Glomerular visceral epithelial cell (primary cell): ENCODE results near the gene TMPRSS11F.
A peak's percentile ranks its signal among the peaks of the same experiment; 100 is the strongest.
"Not testable (repeated sequence)": the region's sequence is repeated elsewhere in the genome, so short reads cannot be mapped to it uniquely, and the experiment has no call there.

Experiments
- DNase-seq: peaks from one replicate; pipeline ENCODE4 v3.0.0-alpha.2; 2016; ENCODE audit errors: extremely low spot score

The TMPRSS11F gene

DNA sequence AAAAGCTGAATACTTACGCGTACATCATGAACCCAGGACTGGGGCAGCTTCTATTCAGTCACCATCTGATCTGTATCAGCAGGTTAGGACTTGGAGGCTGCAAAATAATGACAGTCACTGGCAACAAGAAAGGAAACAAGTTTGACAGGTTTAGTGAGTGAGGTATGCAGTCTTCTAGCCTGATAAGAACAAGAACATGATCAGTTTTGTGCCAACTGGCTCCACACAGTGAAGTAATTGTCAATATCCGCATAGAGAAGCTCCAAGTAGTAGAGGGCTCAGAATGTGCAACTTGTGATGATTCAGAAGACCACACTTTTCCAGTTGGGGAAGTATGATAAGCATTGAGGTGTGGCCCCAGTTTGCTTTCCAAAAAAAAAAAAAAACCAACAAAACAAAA, at the start of gene TMPRSS11F:
Gene TMPRSS11F, minus strand, starts transcription at position 77 of the 400 bp plus-strand sequence. Its CDS starts 49 bp downstream, at position 28.
- DNase-seq, result no peak

- no peak for DNase-seq
Observed at GRCh38 chr4:68176904-68177303, 47.2 kb upstream of the TMPRSS11F start.

- no peak for DNase-seq
Observed at GRCh38 chr4:68176500-68176899, 46.8 kb upstream of the TMPRSS11F start.

DNA sequence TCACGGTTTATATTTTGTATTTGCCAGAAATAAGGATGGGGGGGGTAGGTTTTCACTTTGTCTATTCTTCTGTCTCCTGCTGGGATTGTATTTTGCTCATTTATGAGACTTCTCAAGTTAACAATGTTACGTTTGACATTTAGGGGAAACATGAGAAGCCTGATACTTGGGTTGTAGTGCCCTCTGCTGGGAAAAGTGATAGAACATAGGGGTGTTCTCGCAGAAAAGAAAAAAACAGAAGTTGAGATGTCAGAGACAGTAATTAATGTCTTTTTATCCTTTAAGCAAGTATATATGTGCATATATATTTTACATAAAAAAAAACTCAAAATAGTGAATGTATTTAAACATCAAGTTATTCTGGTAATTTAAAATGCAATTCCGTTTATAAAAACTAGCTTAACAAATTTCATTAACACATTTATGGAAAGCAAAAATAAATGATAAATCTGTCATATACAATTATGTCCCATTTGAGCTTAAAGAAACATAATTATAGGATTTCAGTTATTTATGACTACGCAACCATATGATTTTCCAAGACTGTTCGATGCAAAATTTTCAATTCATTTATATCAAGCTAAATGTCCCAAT, 46.0 kb upstream of the TMPRSS11F start:
- peak; percentile 66 for DNase-seq

- DNase-seq, result not testable (repeated sequence)
Observed at GRCh38 chr4:68174389-68174788, 44.7 kb upstream of the TMPRSS11F start.

- DNase-seq, result not testable (repeated sequence)
Observed at GRCh38 chr4:68172147-68172546, 42.5 kb upstream of the TMPRSS11F start.

- no peak for DNase-seq
Observed at GRCh38 chr4:68167706-68168105, 38.0 kb upstream of the TMPRSS11F start.

- DNase-seq, result no peak
Observed at GRCh38 chr4:68167166-68167565, 37.5 kb upstream of the TMPRSS11F start.

DNA sequence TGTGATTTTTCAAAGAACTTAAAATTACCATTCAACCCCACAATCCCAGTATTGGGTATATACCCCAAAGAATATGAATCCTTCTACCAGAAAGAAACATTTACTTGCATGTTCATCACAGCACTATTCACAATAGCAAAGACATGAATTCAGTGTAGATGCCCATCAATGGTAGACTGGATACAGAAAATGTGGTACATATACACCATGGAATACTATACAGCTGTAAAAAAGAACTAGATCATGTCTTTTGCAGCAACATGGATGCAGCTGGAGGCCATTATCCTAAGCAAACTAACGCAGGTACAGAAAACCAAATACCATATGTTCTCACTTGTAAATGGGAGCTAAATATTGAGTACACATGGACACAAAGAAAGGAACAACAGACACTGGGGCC, 34.1 kb upstream of the TMPRSS11F start:
- DNase-seq, result no peak

GRCh38 chr4:68162196-68162595, 32.5 kb upstream of the TMPRSS11F start:
- peak; percentile 63 for DNase-seq

- peak; percentile 46 for DNase-seq
Observed at GRCh38 chr4:68152411-68152810, 22.7 kb upstream of the TMPRSS11F start.

DNA sequence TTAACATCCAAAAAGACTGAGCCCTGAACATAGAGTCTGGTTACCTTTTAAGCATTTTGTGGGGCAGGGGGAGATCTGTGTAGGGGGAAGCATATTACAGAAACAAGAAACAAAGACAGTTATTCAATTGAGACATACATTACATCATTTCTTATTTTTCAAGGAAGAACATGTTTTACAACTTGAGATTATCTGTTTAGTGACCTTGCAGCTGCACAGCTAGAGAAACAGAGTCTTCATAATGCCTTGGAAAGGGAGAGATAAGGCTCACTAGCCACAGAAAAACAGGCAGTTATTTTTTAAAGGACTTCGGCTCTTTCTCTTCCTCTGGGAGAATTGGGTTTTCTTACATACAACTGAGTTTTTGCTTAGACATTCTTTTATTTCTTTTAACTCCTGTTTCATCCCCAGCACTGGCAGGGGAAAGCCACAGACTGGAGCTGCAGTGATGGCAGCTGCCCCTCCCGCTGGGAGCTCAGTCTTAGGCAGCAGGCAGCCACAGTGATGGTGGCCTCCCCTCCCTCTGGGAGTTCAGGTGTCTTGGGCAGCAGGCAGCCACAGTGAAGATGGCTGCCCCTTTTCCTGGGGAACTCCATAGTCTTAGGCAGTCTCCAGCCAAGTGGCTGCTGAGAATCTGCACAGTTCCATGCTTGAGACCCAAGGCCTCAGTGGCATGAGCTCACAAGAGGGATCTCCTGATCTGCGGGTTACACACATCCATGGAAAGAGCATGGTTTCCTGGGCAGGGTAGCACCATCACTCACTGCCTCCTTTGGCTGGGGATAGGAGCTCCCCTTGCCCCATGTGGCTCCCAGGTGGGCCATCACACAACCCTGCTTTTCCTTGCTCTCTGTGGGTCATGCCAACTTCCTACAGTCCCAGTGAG, 19.4 kb upstream of the TMPRSS11F start:
- DNase-seq, result no peak

DNA sequence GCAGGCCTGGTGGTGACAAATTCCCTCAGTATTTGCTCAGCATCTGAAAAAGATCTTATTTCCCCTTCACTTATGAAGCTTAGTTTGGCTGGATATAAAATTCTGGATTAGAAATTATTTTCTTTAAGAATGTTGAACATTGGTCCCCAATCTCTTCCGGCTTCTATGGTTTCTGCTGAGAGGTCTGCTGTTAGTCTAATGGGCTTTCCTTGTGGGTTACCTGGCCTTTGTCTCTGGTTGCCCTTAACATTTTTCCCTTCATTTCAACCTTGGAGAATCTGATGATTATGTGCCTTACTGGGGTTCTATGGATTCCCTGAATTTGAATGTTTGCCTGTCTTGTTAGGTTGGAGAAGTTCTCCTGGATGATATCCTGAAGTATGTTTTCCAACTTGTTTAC, 17.4 kb upstream of the TMPRSS11F start:
- no peak for DNase-seq

DNA sequence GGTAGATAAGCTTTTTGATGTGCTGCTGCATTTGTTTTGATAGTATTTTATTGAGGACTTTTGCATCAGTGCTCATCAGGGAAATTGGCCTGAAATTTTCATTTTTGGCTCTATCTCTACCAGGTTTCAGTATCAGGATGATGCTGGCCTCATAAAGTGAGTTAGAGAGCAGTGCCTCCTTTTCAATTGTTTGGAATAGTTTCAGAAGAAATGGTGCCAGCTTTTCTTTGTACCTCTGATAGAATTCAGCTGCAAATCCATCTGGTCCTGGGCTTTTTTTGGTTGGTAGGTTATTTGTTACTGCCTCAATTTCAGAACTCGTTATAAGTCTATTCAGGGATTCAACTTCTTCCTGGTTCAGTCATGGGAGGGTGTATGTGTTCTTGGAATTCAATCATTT, 15.6 kb upstream of the TMPRSS11F start:
- DNase-seq, result no peak

- no peak for DNase-seq
Observed at GRCh38 chr4:68141852-68142251, 12.2 kb upstream of the TMPRSS11F start.

DNA sequence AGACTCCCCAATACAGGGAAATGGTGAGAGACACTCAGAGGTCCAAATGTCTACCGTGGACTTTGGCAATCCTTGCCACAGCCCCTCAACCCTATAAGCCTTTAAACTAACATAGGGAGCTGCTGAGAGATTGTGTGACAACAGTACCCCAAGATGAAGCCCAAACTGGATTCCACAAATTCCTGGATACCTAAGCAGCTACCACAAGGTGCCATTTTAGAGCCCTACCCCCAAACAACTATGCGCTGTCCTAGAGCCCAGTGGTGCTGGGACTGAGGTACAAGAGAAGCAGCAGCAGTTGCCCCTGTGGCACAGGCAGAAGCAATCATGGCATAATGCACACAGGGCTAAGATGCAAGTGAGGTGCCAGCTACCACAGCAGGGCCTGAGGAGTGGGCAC, 2.7 kb upstream of the TMPRSS11F start:
- DNase-seq, result no peak

GRCh38 chr4:68124262-68124661, 5.4 kb downstream of the TMPRSS11F start:
- DNase-seq, result no peak

DNA sequence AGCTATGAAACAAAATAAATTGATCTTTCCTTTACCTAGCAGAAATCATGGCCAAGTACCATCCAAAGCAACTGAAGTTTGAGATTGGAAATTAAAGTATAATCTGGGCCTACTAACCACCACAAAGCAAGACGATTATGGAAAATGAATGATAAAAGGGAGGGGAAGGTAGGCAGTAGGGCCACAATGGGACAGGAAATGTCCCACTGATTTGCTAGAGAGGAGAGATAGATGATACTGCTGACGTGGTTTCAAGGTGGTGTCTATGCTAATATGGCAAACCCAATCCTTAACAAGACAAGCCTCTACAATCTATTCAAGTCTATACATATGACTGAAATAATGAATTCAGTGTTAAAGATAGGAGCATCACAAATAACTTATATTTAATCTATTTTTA, 6.1 kb downstream of the TMPRSS11F start:
- DNase-seq, result no peak

GRCh38 chr4:68119921-68120320, 9.7 kb downstream of the TMPRSS11F start:
- no peak for DNase-seq

- no peak for DNase-seq
Observed at GRCh38 chr4:68110441-68110840, 19.2 kb downstream of the TMPRSS11F start.

- DNase-seq, result no peak
Observed at GRCh38 chr4:68109868-68110267, 19.8 kb downstream of the TMPRSS11F start.

DNA sequence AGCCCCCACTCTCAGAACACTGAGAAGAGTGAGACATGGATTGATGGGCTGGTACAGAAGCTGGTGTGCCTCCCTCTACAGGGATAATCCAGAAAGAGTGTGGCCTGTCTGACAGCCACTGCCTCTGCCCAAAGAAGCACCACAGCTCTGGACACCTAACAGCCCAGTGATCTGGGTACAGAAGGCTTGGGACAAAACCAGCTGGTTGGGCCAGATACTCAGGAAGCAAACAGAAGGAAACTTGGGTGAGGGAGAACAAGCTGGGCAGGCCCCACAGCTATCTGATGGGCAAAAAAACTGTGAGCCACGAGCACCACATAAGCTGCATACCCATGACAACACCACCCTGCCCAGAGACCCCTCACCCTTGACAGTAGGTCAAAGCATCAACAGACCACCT, 46.9 kb downstream of the TMPRSS11F start:
- no peak for DNase-seq

GRCh38 chr4:68079928-68080327, 49.7 kb downstream of the TMPRSS11F start:
- no peak for DNase-seq
